HEK293 (cell line): ENCODE results near the gene UBE2C.
A peak's percentile ranks its signal among the peaks of the same experiment; 100 is the strongest.

ENCODE experiments used
- KLF10 ChIP-seq: fragments of 450-650 bp; IDR thresholded peaks from 2 replicates; pipeline ENCODE4 v1.5.1; 2018; ENCODE audit warnings: missing biosample characterization, mild to moderate bottlenecking, missing genetic modification characterization
- ZBTB20 ChIP-seq: fragments of 450-650 bp; formaldehyde crosslinking; IDR thresholded peaks from 2 replicates; pipeline ENCODE4 v1.5.1; 2016; ENCODE audit warnings: missing biosample characterization, missing genetic modification characterization
- ZBTB8A ChIP-seq: fragments of 450-650 bp; formaldehyde crosslinking; IDR thresholded peaks from 2 replicates; pipeline ENCODE4 v1.5.1; 2016; ENCODE audit warnings: missing biosample characterization, missing genetic modification characterization
- ZFP37 ChIP-seq: fragments of 450-650 bp; formaldehyde crosslinking; IDR thresholded peaks from 2 replicates; pipeline ENCODE4 v1.5.1; 2016; ENCODE audit warnings: missing biosample characterization, missing genetic modification characterization
- ZIC2 ChIP-seq: fragments of 450-650 bp; formaldehyde crosslinking; IDR thresholded peaks from 2 replicates; pipeline ENCODE4 v1.5.1; 2016; ENCODE audit warnings: missing biosample characterization, missing genetic modification characterization
- ZNF112 ChIP-seq: fragments of 450-650 bp; formaldehyde crosslinking; IDR thresholded peaks from 2 replicates; pipeline ENCODE4 v1.5.0; 2017; ENCODE audit warnings: missing biosample characterization, missing genetic modification characterization
- ZNF19 ChIP-seq: fragments of 450-650 bp; formaldehyde crosslinking; IDR thresholded peaks from 2 replicates; pipeline ENCODE4; 2016; ENCODE audit warnings: missing biosample characterization, missing genetic modification characterization, low read depth
- ZNF2 ChIP-seq: fragments of 450-650 bp; formaldehyde crosslinking; IDR thresholded peaks from 2 replicates; pipeline ENCODE4 v1.5.1; 2016; ENCODE audit warnings: missing biosample characterization, missing genetic modification characterization
- ZNF211 ChIP-seq: fragments of 450-650 bp; formaldehyde crosslinking; IDR thresholded peaks from 2 replicates; pipeline ENCODE4 v1.5.1; 2016; ENCODE audit warnings: low read depth, missing biosample characterization, missing genetic modification characterization
- ZNF223 ChIP-seq: fragments of 450-650 bp; formaldehyde crosslinking; IDR thresholded peaks from 2 replicates; pipeline ENCODE4 v1.5.1; 2016; ENCODE audit warnings: missing biosample characterization, missing genetic modification characterization
- ZNF335 ChIP-seq: fragments of 450-650 bp; formaldehyde crosslinking; conservative IDR thresholded peaks from 2 replicates; pipeline ENCODE4 v1.5.1; 2016; ENCODE audit warnings: missing biosample characterization, missing genetic modification characterization
- ZNF433 ChIP-seq: fragments of 450-650 bp; formaldehyde crosslinking; IDR thresholded peaks from 2 replicates; pipeline ENCODE4 v1.5.1; 2016; ENCODE audit warnings: missing biosample characterization, missing genetic modification characterization, low read depth
- ZNF501 ChIP-seq: fragments of 450-650 bp; formaldehyde crosslinking; IDR thresholded peaks from 2 replicates; pipeline ENCODE4 v1.5.1; 2016; ENCODE audit warnings: missing biosample characterization, missing genetic modification characterization
- ZNF530 ChIP-seq: fragments of 450-650 bp; formaldehyde crosslinking; IDR thresholded peaks from 2 replicates; pipeline ENCODE4 v1.5.1; 2016; ENCODE audit warnings: low read depth, missing biosample characterization, missing genetic modification characterization
- ZNF768 ChIP-seq: fragments of 450-650 bp; formaldehyde crosslinking; IDR thresholded peaks from 2 replicates; pipeline ENCODE4 v1.5.1; 2018; ENCODE audit warnings: missing biosample characterization, mild to moderate bottlenecking, missing genetic modification characterization
- TF ChIP-seq, protein P1 (sequence below): fragments of 450-650 bp; formaldehyde crosslinking; IDR thresholded peaks from 2 replicates; pipeline ENCODE4 v1.5.1; 2017; ENCODE audit warnings: missing biosample characterization, missing genetic modification characterization
- TF ChIP-seq, protein P2 (sequence below): fragments of 450-650 bp; formaldehyde crosslinking; conservative IDR thresholded peaks from 2 replicates; pipeline ENCODE4 v1.5.1; 2016; ENCODE audit warnings: low read depth, missing biosample characterization, missing genetic modification characterization
- TF ChIP-seq, protein P3 (sequence below): fragments of 450-650 bp; formaldehyde crosslinking; optimal IDR thresholded peaks from 2 replicates; pipeline ENCODE3; 2016; ENCODE audit warnings: missing biosample characterization, mild to moderate bottlenecking, missing genetic modification characterization
- TF ChIP-seq, protein P4 (sequence below): fragments of 450-650 bp; formaldehyde crosslinking; IDR thresholded peaks from 2 replicates; pipeline ENCODE4 v1.5.1; 2016; ENCODE audit warnings: missing biosample characterization, missing genetic modification characterization
- TF ChIP-seq, protein P5 (sequence below): fragments of 450-650 bp; formaldehyde crosslinking; IDR thresholded peaks from 2 replicates; pipeline ENCODE4 v1.5.1; 2016; ENCODE audit warnings: missing biosample characterization, missing genetic modification characterization
- TF ChIP-seq, protein P6 (sequence below): fragments of 450-650 bp; formaldehyde crosslinking; IDR thresholded peaks from 2 replicates; pipeline ENCODE4 v1.5.1; 2017; ENCODE audit warnings: missing biosample characterization, missing genetic modification characterization
- TF ChIP-seq, protein P7 (sequence below): fragments of 450-650 bp; formaldehyde crosslinking; IDR thresholded peaks from 2 replicates; pipeline ENCODE4 v1.5.1; 2016; ENCODE audit warnings: missing biosample characterization, missing genetic modification characterization

UBE2C gene

DNA sequence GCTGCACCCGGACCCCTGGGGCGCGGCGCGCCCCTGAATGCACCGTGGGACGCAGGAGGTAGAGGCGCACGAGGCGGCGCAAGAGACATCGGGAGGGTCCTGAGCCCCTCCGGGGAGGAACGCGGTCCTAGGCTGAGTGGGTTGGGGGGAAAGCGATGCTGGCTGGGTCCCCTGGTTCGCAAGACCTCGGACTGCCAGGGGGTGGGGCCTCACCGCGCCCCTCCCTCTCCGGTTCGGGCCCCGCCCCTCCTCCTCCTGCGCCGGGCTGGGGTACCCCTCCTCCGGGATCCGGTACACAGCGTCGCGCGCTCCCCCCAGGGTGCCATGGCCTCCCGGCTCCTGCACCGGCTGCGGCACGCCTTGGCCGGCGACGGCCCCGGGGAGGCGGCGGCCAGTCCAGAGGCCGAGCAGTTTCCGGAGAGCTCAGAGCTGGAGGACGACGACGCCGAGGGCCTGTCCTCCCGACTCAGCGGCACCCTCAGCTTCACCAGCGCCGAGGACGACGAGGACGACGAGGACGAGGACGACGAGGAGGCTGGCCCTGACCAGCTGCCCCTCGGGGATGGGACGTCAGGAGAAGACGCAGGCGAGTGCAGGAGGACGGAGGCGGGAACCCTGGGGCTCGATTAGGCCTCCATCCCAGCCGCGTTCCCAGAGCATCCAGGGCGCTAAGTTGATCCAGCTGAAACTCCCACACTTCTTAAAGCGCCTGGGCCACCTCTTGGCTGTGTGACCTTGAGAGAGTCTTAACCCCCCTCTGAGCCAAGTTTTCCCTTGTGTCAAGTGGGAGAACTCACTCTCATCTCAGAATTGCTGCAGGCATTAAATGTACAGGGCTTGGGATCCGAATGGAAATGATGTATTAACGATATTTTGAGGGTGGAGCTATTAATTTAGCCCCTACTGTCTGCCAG is 21.7 kb downstream of the UBE2C start (continued):
- TF ChIP-seq ZNF2 (peak; percentile 39; the same call in 1 of the 2 replicates), ZNF768 (0 out of 2 replicates have a peak, but pooled peaks have one; percentile 48), ZFP37 (tag by site-specific recombination) (no peak), ZNF211 (tag by site-specific recombination) (no peak), ZBTB8A (tag by site-specific recombination) (peak; percentile 61), ZNF19 (tag by site-specific recombination) (no peak), ZNF112 (tag by site-specific recombination) (no peak), ZNF433 (tag by site-specific recombination) (no peak), ZNF335 (tag by site-specific recombination) (peak; percentile 60; the same call in 1 of the 2 replicates), ZIC2 (peak; percentile 68), ZBTB20 (tag by site-specific recombination) (0 out of 2 replicates have a peak, but pooled peaks have one; percentile 38), ZNF223 (peak; percentile 58; the same call in 1 of the 2 replicates), KLF10 (tag by site-specific recombination) (peak; percentile 46; the same call in 1 of the 2 replicates), ZNF530 (tag by site-specific recombination) (no peak), ZNF501 (tag by site-specific recombination) (peak; percentile 57; the same call in 1 of the 2 replicates)
- TF ChIP-seq, protein P1, sequence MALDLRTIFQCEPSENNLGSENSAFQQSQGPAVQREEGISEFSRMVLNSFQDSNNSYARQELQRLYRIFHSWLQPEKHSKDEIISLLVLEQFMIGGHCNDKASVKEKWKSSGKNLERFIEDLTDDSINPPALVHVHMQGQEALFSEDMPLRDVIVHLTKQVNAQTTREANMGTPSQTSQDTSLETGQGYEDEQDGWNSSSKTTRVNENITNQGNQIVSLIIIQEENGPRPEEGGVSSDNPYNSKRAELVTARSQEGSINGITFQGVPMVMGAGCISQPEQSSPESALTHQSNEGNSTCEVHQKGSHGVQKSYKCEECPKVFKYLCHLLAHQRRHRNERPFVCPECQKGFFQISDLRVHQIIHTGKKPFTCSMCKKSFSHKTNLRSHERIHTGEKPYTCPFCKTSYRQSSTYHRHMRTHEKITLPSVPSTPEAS (tag by site-specific recombination) = no peak
- TF ChIP-seq, protein P2, sequence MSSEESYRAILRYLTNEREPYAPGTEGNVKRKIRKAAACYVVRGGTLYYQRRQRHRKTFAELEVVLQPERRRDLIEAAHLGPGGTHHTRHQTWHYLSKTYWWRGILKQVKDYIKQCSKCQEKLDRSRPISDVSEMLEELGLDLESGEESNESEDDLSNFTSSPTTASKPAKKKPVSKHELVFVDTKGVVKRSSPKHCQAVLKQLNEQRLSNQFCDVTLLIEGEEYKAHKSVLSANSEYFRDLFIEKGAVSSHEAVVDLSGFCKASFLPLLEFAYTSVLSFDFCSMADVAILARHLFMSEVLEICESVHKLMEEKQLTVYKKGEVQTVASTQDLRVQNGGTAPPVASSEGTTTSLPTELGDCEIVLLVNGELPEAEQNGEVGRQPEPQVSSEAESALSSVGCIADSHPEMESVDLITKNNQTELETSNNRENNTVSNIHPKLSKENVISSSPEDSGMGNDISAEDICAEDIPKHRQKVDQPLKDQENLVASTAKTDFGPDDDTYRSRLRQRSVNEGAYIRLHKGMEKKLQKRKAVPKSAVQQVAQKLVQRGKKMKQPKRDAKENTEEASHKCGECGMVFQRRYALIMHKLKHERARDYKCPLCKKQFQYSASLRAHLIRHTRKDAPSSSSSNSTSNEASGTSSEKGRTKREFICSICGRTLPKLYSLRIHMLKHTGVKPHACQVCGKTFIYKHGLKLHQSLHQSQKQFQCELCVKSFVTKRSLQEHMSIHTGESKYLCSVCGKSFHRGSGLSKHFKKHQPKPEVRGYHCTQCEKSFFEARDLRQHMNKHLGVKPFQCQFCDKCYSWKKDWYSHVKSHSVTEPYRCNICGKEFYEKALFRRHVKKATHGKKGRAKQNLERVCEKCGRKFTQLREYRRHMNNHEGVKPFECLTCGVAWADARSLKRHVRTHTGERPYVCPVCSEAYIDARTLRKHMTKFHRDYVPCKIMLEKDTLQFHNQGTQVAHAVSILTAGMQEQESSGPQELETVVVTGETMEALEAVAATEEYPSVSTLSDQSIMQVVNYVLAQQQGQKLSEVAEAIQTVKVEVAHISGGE (tag by site-specific recombination) = peak; percentile 65
- TF ChIP-seq, protein P3, sequence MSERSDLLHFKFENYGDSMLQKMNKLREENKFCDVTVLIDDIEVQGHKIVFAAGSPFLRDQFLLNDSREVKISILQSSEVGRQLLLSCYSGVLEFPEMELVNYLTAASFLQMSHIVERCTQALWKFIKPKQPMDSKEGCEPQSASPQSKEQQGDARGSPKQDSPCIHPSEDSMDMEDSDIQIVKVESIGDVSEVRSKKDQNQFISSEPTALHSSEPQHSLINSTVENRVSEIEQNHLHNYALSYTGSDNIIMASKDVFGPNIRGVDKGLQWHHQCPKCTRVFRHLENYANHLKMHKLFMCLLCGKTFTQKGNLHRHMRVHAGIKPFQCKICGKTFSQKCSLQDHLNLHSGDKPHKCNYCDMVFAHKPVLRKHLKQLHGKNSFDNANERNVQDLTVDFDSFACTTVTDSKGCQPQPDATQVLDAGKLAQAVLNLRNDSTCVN (tag by site-specific recombination) = peak; percentile 79
- TF ChIP-seq, protein P4, sequence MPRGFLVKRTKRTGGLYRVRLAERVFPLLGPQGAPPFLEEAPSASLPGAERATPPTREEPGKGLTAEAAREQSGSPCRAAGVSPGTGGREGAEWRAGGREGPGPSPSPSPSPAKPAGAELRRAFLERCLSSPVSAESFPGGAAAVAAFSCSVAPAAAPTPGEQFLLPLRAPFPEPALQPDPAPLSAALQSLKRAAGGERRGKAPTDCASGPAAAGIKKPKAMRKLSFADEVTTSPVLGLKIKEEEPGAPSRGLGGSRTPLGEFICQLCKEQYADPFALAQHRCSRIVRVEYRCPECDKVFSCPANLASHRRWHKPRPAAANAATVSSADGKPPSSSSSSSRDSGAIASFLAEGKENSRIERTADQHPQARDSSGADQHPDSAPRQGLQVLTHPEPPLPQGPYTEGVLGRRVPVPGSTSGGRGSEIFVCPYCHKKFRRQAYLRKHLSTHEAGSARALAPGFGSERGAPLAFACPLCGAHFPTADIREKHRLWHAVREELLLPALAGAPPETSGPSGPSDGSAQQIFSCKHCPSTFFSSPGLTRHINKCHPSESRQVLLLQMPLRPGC = 0 out of 2 replicates have a peak, but pooled peaks have one; percentile 13
- TF ChIP-seq, protein P5, sequence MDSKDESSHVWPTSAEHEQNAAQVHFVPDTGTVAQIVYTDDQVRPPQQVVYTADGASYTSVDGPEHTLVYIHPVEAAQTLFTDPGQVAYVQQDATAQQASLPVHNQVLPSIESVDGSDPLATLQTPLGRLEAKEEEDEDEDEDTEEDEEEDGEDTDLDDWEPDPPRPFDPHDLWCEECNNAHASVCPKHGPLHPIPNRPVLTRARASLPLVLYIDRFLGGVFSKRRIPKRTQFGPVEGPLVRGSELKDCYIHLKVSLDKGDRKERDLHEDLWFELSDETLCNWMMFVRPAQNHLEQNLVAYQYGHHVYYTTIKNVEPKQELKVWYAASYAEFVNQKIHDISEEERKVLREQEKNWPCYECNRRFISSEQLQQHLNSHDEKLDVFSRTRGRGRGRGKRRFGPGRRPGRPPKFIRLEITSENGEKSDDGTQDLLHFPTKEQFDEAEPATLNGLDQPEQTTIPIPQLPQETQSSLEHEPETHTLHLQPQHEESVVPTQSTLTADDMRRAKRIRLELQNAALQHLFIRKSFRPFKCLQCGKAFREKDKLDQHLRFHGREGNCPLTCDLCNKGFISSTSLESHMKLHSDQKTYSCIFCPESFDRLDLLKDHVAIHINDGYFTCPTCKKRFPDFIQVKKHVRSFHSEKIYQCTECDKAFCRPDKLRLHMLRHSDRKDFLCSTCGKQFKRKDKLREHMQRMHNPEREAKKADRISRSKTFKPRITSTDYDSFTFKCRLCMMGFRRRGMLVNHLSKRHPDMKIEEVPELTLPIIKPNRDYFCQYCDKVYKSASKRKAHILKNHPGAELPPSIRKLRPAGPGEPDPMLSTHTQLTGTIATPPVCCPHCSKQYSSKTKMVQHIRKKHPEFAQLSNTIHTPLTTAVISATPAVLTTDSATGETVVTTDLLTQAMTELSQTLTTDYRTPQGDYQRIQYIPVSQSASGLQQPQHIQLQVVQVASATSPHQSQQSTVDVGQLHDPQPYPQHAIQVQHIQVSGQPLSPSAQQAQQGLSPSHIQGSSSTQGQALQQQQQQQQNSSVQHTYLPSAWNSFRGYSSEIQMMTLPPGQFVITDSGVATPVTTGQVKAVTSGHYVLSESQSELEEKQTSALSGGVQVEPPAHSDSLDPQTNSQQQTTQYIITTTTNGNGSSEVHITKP = peak; percentile 29
- TF ChIP-seq, protein P6, sequence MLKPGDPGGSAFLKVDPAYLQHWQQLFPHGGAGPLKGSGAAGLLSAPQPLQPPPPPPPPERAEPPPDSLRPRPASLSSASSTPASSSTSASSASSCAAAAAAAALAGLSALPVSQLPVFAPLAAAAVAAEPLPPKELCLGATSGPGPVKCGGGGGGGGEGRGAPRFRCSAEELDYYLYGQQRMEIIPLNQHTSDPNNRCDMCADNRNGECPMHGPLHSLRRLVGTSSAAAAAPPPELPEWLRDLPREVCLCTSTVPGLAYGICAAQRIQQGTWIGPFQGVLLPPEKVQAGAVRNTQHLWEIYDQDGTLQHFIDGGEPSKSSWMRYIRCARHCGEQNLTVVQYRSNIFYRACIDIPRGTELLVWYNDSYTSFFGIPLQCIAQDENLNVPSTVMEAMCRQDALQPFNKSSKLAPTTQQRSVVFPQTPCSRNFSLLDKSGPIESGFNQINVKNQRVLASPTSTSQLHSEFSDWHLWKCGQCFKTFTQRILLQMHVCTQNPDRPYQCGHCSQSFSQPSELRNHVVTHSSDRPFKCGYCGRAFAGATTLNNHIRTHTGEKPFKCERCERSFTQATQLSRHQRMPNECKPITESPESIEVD (tag by site-specific recombination) = no peak
- TF ChIP-seq, protein P7, sequence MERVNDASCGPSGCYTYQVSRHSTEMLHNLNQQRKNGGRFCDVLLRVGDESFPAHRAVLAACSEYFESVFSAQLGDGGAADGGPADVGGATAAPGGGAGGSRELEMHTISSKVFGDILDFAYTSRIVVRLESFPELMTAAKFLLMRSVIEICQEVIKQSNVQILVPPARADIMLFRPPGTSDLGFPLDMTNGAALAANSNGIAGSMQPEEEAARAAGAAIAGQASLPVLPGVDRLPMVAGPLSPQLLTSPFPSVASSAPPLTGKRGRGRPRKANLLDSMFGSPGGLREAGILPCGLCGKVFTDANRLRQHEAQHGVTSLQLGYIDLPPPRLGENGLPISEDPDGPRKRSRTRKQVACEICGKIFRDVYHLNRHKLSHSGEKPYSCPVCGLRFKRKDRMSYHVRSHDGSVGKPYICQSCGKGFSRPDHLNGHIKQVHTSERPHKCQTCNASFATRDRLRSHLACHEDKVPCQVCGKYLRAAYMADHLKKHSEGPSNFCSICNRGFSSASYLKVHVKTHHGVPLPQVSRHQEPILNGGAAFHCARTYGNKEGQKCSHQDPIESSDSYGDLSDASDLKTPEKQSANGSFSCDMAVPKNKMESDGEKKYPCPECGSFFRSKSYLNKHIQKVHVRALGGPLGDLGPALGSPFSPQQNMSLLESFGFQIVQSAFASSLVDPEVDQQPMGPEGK (tag by site-specific recombination) = peak; percentile 71; the same call in 1 of the 2 replicates
